K562 (cell line): Measurements from ENCODE around the gene IMMP2L. TPM values are rescaled to one million over a fixed set of nuclear protein-coding genes. Genes with fewer than 3 reads are reported as not detected.

Source experiments
- ATAC-seq: fragments of 200-7000 bp; cut with Tn5 transposase; 3 replicates; pipeline ENCODE4 v1.9.1; 2020; ENCODE audit warnings: moderate library complexity
- BruUV-seq: library from RNA; stranded (reverse); fragments of 400-500 nt; replicated peaks from 2 replicates; lab custom pipeline; 2021; lab: Mats Ljungman, UMichigan
- CTCF ChIA-PET: fragments of 300-600 bp; formaldehyde crosslinking; extraction: SDS; loops from one replicate; lab custom pipeline; 2021; ENCODE audit warnings: low intra/inter-chr PET ratio; lab: Yijun Ruan, JAX
- POLR2A ChIA-PET: fragments of 300-600, 350-650 bp; sonication (Branson Sonifier 250); formaldehyde crosslinking; extraction: SDS; loops from one replicate; lab custom pipeline; 2021; ENCODE audit warnings: antibody characterized with exemption, inconsistent platforms; lab: Yijun Ruan, JAX
- DNase-seq, 4 experiments: peaks; one replicate each; pipeline versions ENCODE4 v3.0.0 to v3.0.0-alpha.2; 2011 to 2018; ENCODE audit warnings: low spot score in 3 of 4, mixed read lengths in 3 of 4; ENCODE audit errors: extremely low read depth in 1 of 4
- FAIRE-seq: peaks from 2 replicates; lab custom pipeline; 2011; peaks lifted over from hg19 to GRCh38; lab: Jason Lieb, UNC
- H2AFZ ChIP-seq: 2 replicates; pipeline ENCODE4 v1.6.0; 2011; ENCODE audit warnings: low read depth, low read length, control low read depth, inconsistent platforms
- H3K27ac ChIP-seq: fragments of 200-600 bp; 3 replicates; pipeline ENCODE4 v1.8.0; 2011; ENCODE audit warnings: low read depth, mild to moderate bottlenecking, control low read depth, inconsistent platforms, low read length, moderate library complexity, mixed read lengths; ENCODE audit errors: extremely low read depth
- H3K27me3 ChIP-seq, 2 experiments: fragments of 300-600 bp in 1 of 2; 2 replicates in 1 of 2; 3 replicates in 1 of 2; pipeline versions ENCODE4 v1.6.0 to v1.8.0; 2011; ENCODE audit warnings: inconsistent platforms in 2 of 2, low read length in 2 of 2, mild to moderate bottlenecking in 1 of 2, mixed read lengths in 1 of 2, moderate library complexity in 1 of 2; ENCODE audit not compliant: control insufficient read depth in 2 of 2, insufficient read depth in 2 of 2
- H3K36me3 ChIP-seq: fragments of 300-600 bp; 3 replicates; pipeline ENCODE4 v1.8.0; 2011; ENCODE audit warnings: mild to moderate bottlenecking, low read length, inconsistent platforms; ENCODE audit not compliant: control insufficient read depth, insufficient read depth
- H3K4me1 ChIP-seq, 2 experiments: fragments of 200-600 bp in 1 of 2; replicated peaks in 1 of 2; 2 replicates in 1 of 2; 3 replicates in 1 of 2; pipeline versions ENCODE4 v1.5.1 to v1.8.0; 2011; ENCODE audit warnings: inconsistent platforms in 2 of 2, low read length in 2 of 2, mild to moderate bottlenecking in 1 of 2, mixed read lengths in 1 of 2, moderate library complexity in 1 of 2; ENCODE audit not compliant: control insufficient read depth in 2 of 2, insufficient read depth in 2 of 2
- H3K4me2 ChIP-seq: 2 replicates; pipeline ENCODE4 v1.6.1; 2011; ENCODE audit warnings: low read length, control low read depth, inconsistent platforms, mixed read lengths; ENCODE audit not compliant: insufficient read depth
- H3K4me3 ChIP-seq: fragments of 200-600 bp; sonication (generic), shearing (Covaris generic); 2 replicates; pipeline ENCODE4 v1.5.1; 2016; ENCODE audit warnings: control low read depth, inconsistent platforms
- H3K79me2 ChIP-seq: fragments of 200-600 bp; 3 replicates; pipeline ENCODE4 v1.8.0; 2011; ENCODE audit warnings: low read length, inconsistent platforms; ENCODE audit not compliant: control insufficient read depth, insufficient read depth
- H3K9ac ChIP-seq, 2 experiments: 2 replicates each; pipeline versions ENCODE4 v1.6.0 to v1.6.1; 2011; ENCODE audit warnings: low read depth in 2 of 2, low read length in 2 of 2, control low read depth in 1 of 2, inconsistent platforms in 1 of 2, mild to moderate bottlenecking in 1 of 2, mixed read lengths in 1 of 2; ENCODE audit not compliant: insufficient read depth in 1 of 2
- H3K9me1 ChIP-seq: one replicate; pipeline ENCODE4 v1.6.0; 2011; ENCODE audit warnings: inconsistent platforms, mild to moderate bottlenecking, low read length, moderate library complexity; ENCODE audit not compliant: control insufficient read depth, insufficient read depth
- H3K9me3 ChIP-seq: replicated peaks from 2 replicates; pipeline ENCODE4 v1.5.1; 2011; ENCODE audit warnings: low read depth, low read length, inconsistent platforms; ENCODE audit not compliant: control insufficient read depth, insufficient read depth
- H4K20me1 ChIP-seq: replicated peaks from 2 replicates; pipeline ENCODE4 v1.6.1; 2011; ENCODE audit warnings: low read length, inconsistent platforms, mixed read lengths; ENCODE audit not compliant: control insufficient read depth, insufficient read depth
- BCL6 ChIP-seq: fragments of 250-450 bp; sonication (Bioruptor Pico); IDR thresholded peaks from 2 replicates; pipeline ENCODE4 v1.4.0; 2020
- EHMT2 ChIP-seq: fragments of 450-650 bp; IDR thresholded peaks from 2 replicates; pipeline ENCODE4 v1.6.1; 2018; ENCODE audit warnings: antibody characterized with exemption
- NCOA2 ChIP-seq, 2 experiments: fragments of 450-650 bp; IDR thresholded peaks; 2 replicates each; pipeline ENCODE4 v1.6.1; 2018; ENCODE audit warnings: mild to moderate bottlenecking in 2 of 2, moderate library complexity in 1 of 2; ENCODE audit not compliant: partially characterized antibody in 2 of 2
- NR2C2 ChIP-seq, 2 experiments: fragments of 200-800 bp in 1 of 2; sonication (Bioruptor generic) in 1 of 2; sonication (generic) in 1 of 2; formaldehyde crosslinking in 1 of 2; IDR thresholded peaks; 2 replicates each; pipeline versions ENCODE4 v1.6.1 to v1.8.0; 2016 to 2022; ENCODE audit warnings: mild to moderate bottlenecking in 1 of 2, missing compliant biosample characterization in 1 of 2, missing genetic modification characterization in 1 of 2, missing genetic modification reagents in 1 of 2
- PHB2 ChIP-seq: fragments of 450-650 bp; IDR thresholded peaks from 2 replicates; pipeline ENCODE4 v1.6.1; 2017; ENCODE audit warnings: low read depth
- RBFOX2 ChIP-seq: fragments of 200-400 bp; formaldehyde crosslinking; IDR thresholded peaks from 2 replicates; pipeline ENCODE4 v1.6.1; 2017; ENCODE audit warnings: low read depth, mild to moderate bottlenecking, low read length, moderate library complexity
- SNRNP70 ChIP-seq: fragments of 200-400 bp; formaldehyde crosslinking; optimal IDR thresholded peaks from 2 replicates; pipeline ENCODE3; 2017; ENCODE audit warnings: low read depth, low read length
- TAF1 ChIP-seq: IDR thresholded peaks from 2 replicates; pipeline ENCODE4 v1.6.1; 2011; ENCODE audit warnings: mild to moderate bottlenecking, low read length, moderate library complexity; ENCODE audit not compliant: insufficient read depth, control insufficient read depth, severe bottlenecking; ENCODE audit errors: extremely low read depth
- ZNF175 ChIP-seq: fragments of 200-800 bp; sonication (Bioruptor generic); IDR thresholded peaks from 2 replicates; pipeline ENCODE4 v1.6.1; 2016; ENCODE audit warnings: low read depth, mild to moderate bottlenecking, missing genetic modification characterization, missing compliant biosample characterization
- ZNF551 ChIP-seq: fragments of 250-450 bp; sonication (Bioruptor Pico); IDR thresholded peaks from 2 replicates; pipeline ENCODE4 v1.5.0; 2021; ENCODE audit warnings: mild to moderate bottlenecking, moderate library complexity
- WGBS: fragments of 100-300 bp; shearing (Covaris generic); methylation state at CpG from one replicate; pipeline ENCODE4 v1.1.6; 2016; ENCODE audit warnings: low coverage, mixed read lengths; ENCODE audit not compliant: insufficient coverage; ENCODE audit errors: missing lambda C conversion rate; 5-methylcytosine and 5-hydroxymethylcytosine counted together
- in situ Hi-C: fragments of 300-500 bp; cut with MboI; formaldehyde crosslinking; loops from 4 replicates; pipeline ENCODE4 v1.15.0; 2018; ENCODE audit warnings: inconsistent platforms, mixed read lengths
- intact Hi-C: fragments of 100-400 bp; cut with micrococcal nuclease; formaldehyde crosslinking; loops from 2 replicates; pipeline ENCODE4 v1.14.2; 2022
- polyA plus RNA-seq, 8 experiments: library from polyadenylated mRNA; depleted of rRNA in 4 of 8; stranded (reverse) in 5 of 8; unstranded in 3 of 8; fragments of >200 nt; fragmentation: Nextera tagmentation in 2 of 8; fragmentation: Illumina TruSeq in 1 of 8; extraction: Ambion mirVana in 2 of 8; extraction: Trizol in 1 of 8; gene quantifications; 2 replicates each; pipeline versions ENCODE4 v1.2.1 to v1.2.3, GENCODE V29; 2011 to 2014; ENCODE audit warnings: inconsistent platforms in 1 of 8, missing spikeins in 1 of 8
- total RNA-seq, 7 experiments: library from RNA; depleted of rRNA in 6 of 7; stranded (reverse); fragments of >200 nt in 6 of 7; fragmentation: Illumina TruSeq in 2 of 7; extraction: Trizol in 2 of 7; gene quantifications; 2 replicates each; pipeline versions ENCODE4 v1.2.1 to v1.2.3, GENCODE V29; 2011 to 2021; ENCODE audit warnings: low replicate concordance in 1 of 7
- TF ChIP-seq, protein P1 (sequence below): fragments of 250-450 bp; sonication (Bioruptor Pico); IDR thresholded peaks from 2 replicates; pipeline ENCODE4 v1.4.0; 2020; ENCODE audit warnings: mild to moderate bottlenecking, moderate library complexity
- TF ChIP-seq, protein P2 (sequence below): sonication (generic); formaldehyde crosslinking; IDR thresholded peaks from 2 replicates; pipeline ENCODE4 v1.5.0; 2020; ENCODE audit warnings: missing genetic modification reagents

The IMMP2L gene
- total and polyA plus RNA-seq, 9 of the 15 experiments (the other 6 are each of a cell fraction or from before 2014, with no cell fraction given) = 29.7 to 116 (median 53.0) TPM

GRCh38 chr7:110987127-110987693 lies 575.1 kb downstream of the IMMP2L start:
- Histone ChIP-seq H3K79me2 (no peaks in the 10 kb centered on the region), H3K4me1 (no peaks in the 10 kb centered on the region), H3K4me2 (no peak overlapping the region), H3K9me1 (no peaks in the 10 kb centered on the region), H3K27ac (no peak overlapping the region), H3K9me3 (no peaks in the 10 kb centered on the region), H3K27me3 (no peaks in the 10 kb centered on the region), H3K9ac (no peak overlapping the region), H4K20me1 (no peaks in the 10 kb centered on the region), H3K4me3 (no peak overlapping the region), H3K36me3 (no peaks in the 10 kb centered on the region), H2AFZ (no peak overlapping the region)
- DNase-seq = no peak
- no TSS peak for BruUV-seq
- ChIA-PET POLR2A (no interaction called here), CTCF (no interaction called here)
- no peak for FAIRE-seq
- intact Hi-C loops = no loop called here
- TF ChIP-seq SNRNP70 (no peak), RBFOX2 (no peak), EHMT2 (no peak), TAF1 (no peak), ZNF551 (CRISPR knock-in tag) (no peak), ZNF175 (CRISPR knock-in tag) (no peak), NR2C2 (CRISPR knock-in tag; IDR thresholded peaks at IDR 0.05) (no peak), NR2C2 (tag; IDR thresholded peaks at IDR 0.05) (no peak), NCOA2 (IDR thresholded peaks at IDR 0.05; ENCODE audit: partially characterized antibody in 2 of 2) (no peak), BCL6 (CRISPR knock-in tag) (no peak), PHB2 (no peak)
- TF ChIP-seq, protein P1, sequence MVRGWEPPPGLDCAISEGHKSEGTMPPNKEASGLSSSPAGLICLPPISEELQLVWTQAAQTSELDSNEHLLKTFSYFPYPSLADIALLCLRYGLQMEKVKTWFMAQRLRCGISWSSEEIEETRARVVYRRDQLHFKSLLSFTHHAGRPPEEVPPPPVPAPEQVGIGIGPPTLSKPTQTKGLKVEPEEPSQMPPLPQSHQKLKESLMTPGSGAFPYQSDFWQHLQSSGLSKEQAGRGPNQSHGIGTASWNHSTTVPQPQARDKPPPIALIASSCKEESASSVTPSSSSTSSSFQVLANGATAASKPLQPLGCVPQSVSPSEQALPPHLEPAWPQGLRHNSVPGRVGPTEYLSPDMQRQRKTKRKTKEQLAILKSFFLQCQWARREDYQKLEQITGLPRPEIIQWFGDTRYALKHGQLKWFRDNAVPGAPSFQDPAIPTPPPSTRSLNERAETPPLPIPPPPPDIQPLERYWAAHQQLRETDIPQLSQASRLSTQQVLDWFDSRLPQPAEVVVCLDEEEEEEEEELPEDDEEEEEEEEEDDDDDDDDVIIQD = no peak
- TF ChIP-seq, protein P2, sequence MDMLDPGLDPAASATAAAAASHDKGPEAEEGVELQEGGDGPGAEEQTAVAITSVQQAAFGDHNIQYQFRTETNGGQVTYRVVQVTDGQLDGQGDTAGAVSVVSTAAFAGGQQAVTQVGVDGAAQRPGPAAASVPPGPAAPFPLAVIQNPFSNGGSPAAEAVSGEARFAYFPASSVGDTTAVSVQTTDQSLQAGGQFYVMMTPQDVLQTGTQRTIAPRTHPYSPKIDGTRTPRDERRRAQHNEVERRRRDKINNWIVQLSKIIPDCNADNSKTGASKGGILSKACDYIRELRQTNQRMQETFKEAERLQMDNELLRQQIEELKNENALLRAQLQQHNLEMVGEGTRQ (CRISPR knock-in tag) = no peak
- in situ Hi-C loops = no loop called here
- 38% methylated on average over 1 of the region's 1 CpG for WGBS
- ATAC-seq = no peak
